Keratinocyte (primary cell): Measurements from ENCODE around the gene INSIG1. TPM values are rescaled to one million over a fixed set of nuclear protein-coding genes. Genes with fewer than 3 reads are reported as not detected.

ENCODE experiments used
- DNase-seq: peaks from one replicate; pipeline ENCODE4 v3.0.0-alpha.2; 2011; ENCODE audit warnings: low read depth, missing footprints, low spot score
- FAIRE-seq: peaks from 2 replicates; lab custom pipeline; 2011; peaks lifted over from hg19 to GRCh38; lab: Jason Lieb, UNC
- H2AFZ ChIP-seq: 2 replicates; pipeline ENCODE4 v1.6.0; 2012; ENCODE audit warnings: low read length, control low read depth, inconsistent platforms; ENCODE audit not compliant: control insufficient read depth
- H3K27ac ChIP-seq: 2 replicates; pipeline ENCODE4 v1.5.1; 2011; ENCODE audit warnings: low read length; ENCODE audit not compliant: control insufficient read depth, insufficient read depth
- H3K27me3 ChIP-seq: 3 replicates; pipeline ENCODE4 v1.6.0; 2011; ENCODE audit warnings: low read length; ENCODE audit not compliant: control insufficient read depth, insufficient read depth; ENCODE audit errors: extremely low read depth
- H3K36me3 ChIP-seq, 2 experiments: 2 replicates in 1 of 2; 3 replicates in 1 of 2; pipeline ENCODE4 v1.5.1; 2011; ENCODE audit warnings: low read length in 2 of 2, mild to moderate bottlenecking in 1 of 2; ENCODE audit not compliant: control insufficient read depth in 2 of 2, insufficient read depth in 2 of 2; ENCODE audit errors: extremely low read depth in 1 of 2
- H3K4me1 ChIP-seq: 3 replicates; pipeline ENCODE4 v1.5.1; 2011; ENCODE audit warnings: low read length; ENCODE audit not compliant: control insufficient read depth, insufficient read depth; ENCODE audit errors: extremely low read depth
- H3K4me2 ChIP-seq: 3 replicates; pipeline ENCODE4 v1.6.0; 2011; ENCODE audit warnings: low read depth, low read length; ENCODE audit not compliant: control insufficient read depth, insufficient read depth; ENCODE audit errors: extremely low read depth
- H3K4me3 ChIP-seq, 3 experiments: fragments of 200-600 bp in 1 of 3; sonication (generic) in 1 of 3; 2 replicates in 2 of 3; 3 replicates in 1 of 3; pipeline ENCODE4 v1.5.1; 2011 to 2016; ENCODE audit warnings: low read length in 3 of 3, mild to moderate bottlenecking in 3 of 3, control low read depth in 2 of 3, inconsistent platforms in 1 of 3, low read depth in 1 of 3, mixed read lengths in 1 of 3, mixed run types in 1 of 3, moderate library complexity in 1 of 3; ENCODE audit not compliant: control insufficient read depth in 2 of 3, insufficient read depth in 2 of 3; ENCODE audit errors: extremely low read depth in 1 of 3
- H3K79me2 ChIP-seq: 2 replicates; pipeline ENCODE4 v1.6.0; 2012; ENCODE audit warnings: low read length; ENCODE audit not compliant: control insufficient read depth, insufficient read depth
- H3K9ac ChIP-seq: 3 replicates; pipeline ENCODE4 v1.6.0; 2011; ENCODE audit warnings: low read length; ENCODE audit not compliant: control insufficient read depth, insufficient read depth; ENCODE audit errors: extremely low read depth
- H3K9me1 ChIP-seq: 3 replicates; pipeline ENCODE4 v1.6.0; 2011; ENCODE audit warnings: low read length; ENCODE audit not compliant: control insufficient read depth, insufficient read depth; ENCODE audit errors: extremely low read depth
- H3K9me3 ChIP-seq: 2 replicates; pipeline ENCODE4 v1.5.1; 2012; ENCODE audit warnings: low read depth, low read length; ENCODE audit not compliant: control insufficient read depth
- H4K20me1 ChIP-seq: 3 replicates; pipeline ENCODE4 v1.6.0; 2011; ENCODE audit warnings: low read length; ENCODE audit not compliant: control insufficient read depth, insufficient read depth; ENCODE audit errors: extremely low read depth
- EZH2 ChIP-seq: IDR thresholded peaks from one replicate; pipeline ENCODE4 v1.6.1; 2012; ENCODE audit warnings: inconsistent platforms, mild to moderate bottlenecking, low read length, moderate library complexity
- dilution Hi-C: fragments of 300-500 bp; cut with MboI; formaldehyde crosslinking; loops from one replicate; pipeline ENCODE4 v1.7.0; 2020; ENCODE audit warnings: low sequenced_read_pairs; ENCODE audit not compliant: extremely low pct_ligation_motif_present
- polyA plus RNA-seq, 5 experiments: library from polyadenylated mRNA; depleted of rRNA in 3 of 5; stranded (reverse) in 3 of 5; stranded (forward) in 1 of 5; unstranded in 1 of 5; fragments of >200 nt; gene quantifications; 1 replicate in 1 of 5; 2 replicates in 3 of 5; 3 replicates in 1 of 5; pipeline versions ENCODE4 v1.2.1 to v1.2.3, GENCODE V29; 2011 to 2012; ENCODE audit warnings: missing spikeins in 2 of 5, low read depth in 1 of 5, low replicate concordance in 1 of 5
- TF ChIP-seq, protein P1 (sequence below), 3 experiments: IDR thresholded peaks in 1 of 3; conservative IDR thresholded peaks in 1 of 3; optimal IDR thresholded peaks in 1 of 3; 2 replicates in 2 of 3; 3 replicates in 1 of 3; pipeline versions ENCODE3 to v1.5.1; 2011; ENCODE audit warnings: low read length in 3 of 3, mild to moderate bottlenecking in 3 of 3, moderate library complexity in 2 of 3, control low read depth in 1 of 3, inconsistent platforms in 1 of 3; ENCODE audit not compliant: insufficient read depth in 2 of 3; ENCODE audit errors: extremely low read depth in 1 of 3

Gene INSIG1
- polyA plus RNA-seq, 1 donor (not counting 4 experiments of a cell fraction or from before 2014, with no cell fraction given) = 104 TPM

DNA sequence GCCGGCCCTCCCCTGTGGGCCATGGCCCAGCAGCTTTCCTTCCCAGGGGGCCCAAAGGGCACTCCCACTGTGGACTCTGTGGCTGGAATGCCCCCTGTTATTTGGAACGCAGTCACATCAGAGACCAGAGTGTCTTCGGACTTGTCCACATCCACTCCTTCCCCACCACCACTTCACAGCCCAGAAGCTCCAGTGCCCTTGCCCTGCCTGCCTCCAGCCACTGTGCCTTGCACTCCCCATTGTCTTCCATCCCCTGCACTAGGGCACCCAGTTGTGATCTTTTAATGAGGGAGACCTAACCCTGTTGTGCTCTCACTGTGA is 19.4 kb downstream of the INSIG1 start:
- dilution Hi-C loops = no loop called here
- no peak overlapping the region for H3K4me3 ChIP-seq
- no peaks in the 10 kb centered on the region for H3K9me1 ChIP-seq
- H3K79me2 ChIP-seq = no peaks in the 10 kb centered on the region
- peaks cover 2% of the 10 kb centered on the region for H3K9me3 ChIP-seq
- no peaks in the 10 kb centered on the region for H3K36me3 ChIP-seq
- H3K27ac ChIP-seq = no peak overlapping the region
- H3K4me1 ChIP-seq = no peaks in the 10 kb centered on the region
- FAIRE-seq (no peak), DNase-seq (no peak)
- no peak overlapping the region for H3K9ac ChIP-seq
- H2AFZ ChIP-seq = no peak overlapping the region
- no peaks in the 10 kb centered on the region for H4K20me1 ChIP-seq
- TF ChIP-seq, protein P1, sequence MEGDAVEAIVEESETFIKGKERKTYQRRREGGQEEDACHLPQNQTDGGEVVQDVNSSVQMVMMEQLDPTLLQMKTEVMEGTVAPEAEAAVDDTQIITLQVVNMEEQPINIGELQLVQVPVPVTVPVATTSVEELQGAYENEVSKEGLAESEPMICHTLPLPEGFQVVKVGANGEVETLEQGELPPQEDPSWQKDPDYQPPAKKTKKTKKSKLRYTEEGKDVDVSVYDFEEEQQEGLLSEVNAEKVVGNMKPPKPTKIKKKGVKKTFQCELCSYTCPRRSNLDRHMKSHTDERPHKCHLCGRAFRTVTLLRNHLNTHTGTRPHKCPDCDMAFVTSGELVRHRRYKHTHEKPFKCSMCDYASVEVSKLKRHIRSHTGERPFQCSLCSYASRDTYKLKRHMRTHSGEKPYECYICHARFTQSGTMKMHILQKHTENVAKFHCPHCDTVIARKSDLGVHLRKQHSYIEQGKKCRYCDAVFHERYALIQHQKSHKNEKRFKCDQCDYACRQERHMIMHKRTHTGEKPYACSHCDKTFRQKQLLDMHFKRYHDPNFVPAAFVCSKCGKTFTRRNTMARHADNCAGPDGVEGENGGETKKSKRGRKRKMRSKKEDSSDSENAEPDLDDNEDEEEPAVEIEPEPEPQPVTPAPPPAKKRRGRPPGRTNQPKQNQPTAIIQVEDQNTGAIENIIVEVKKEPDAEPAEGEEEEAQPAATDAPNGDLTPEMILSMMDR (optimal IDR thresholded peaks at IDR 0.05 in 1 of 3, IDR thresholded peaks at IDR 0.05 in 1 of 3, conservative IDR thresholded peaks at IDR 0.05 in 1 of 3; ENCODE audit: extremely low read depth in 1 of 3, insufficient read depth in 2 of 3, low read length in 3 of 3) = no peak
- TF ChIP-seq EZH2 = no peak
- no peak overlapping the region for H3K4me2 ChIP-seq
- H3K27me3 ChIP-seq = no peaks in the 10 kb centered on the region

DNA sequence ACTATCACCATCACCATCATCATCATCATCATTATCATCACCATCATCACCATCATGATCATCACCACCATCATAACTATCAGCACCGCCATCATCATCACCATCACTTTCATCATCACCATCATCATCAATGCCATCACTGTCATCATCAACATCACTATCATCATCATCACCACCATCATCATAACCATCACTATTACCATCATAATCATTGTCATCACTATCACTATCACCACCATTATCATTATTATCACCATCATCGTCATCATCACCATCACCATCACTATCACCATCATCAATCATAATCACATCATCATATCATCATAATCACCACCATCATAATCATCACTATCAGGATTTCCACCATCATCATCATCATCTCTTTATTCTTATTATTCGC is 20.6 kb downstream of the INSIG1 start:
- H4K20me1 ChIP-seq = no peaks in the 10 kb centered on the region
- no peaks in the 10 kb centered on the region for H3K4me1 ChIP-seq
- H2AFZ ChIP-seq = no peak overlapping the region
- H3K9me3 ChIP-seq = peaks cover 5% of the 10 kb centered on the region
- H3K9ac ChIP-seq = no peak overlapping the region
- H3K79me2 ChIP-seq = no peaks in the 10 kb centered on the region
- H3K36me3 ChIP-seq = no peaks in the 10 kb centered on the region
- no peaks in the 10 kb centered on the region for H3K27me3 ChIP-seq
- DNase-seq (no peak), FAIRE-seq (no peak)
- TF ChIP-seq, protein P1 (optimal IDR thresholded peaks at IDR 0.05 in 1 of 3, IDR thresholded peaks at IDR 0.05 in 1 of 3, conservative IDR thresholded peaks at IDR 0.05 in 1 of 3; ENCODE audit: extremely low read depth in 1 of 3, insufficient read depth in 2 of 3, low read length in 3 of 3) = no peak
- no peak for TF ChIP-seq EZH2
- no peak overlapping the region for H3K4me3 ChIP-seq
- H3K9me1 ChIP-seq = no peaks in the 10 kb centered on the region
- dilution Hi-C loops = no loop called here
- no peak overlapping the region for H3K27ac ChIP-seq
- no peak overlapping the region for H3K4me2 ChIP-seq
